Adrenal gland (tissue), 5 donors: ENCODE results near the gene CYBA.

Source experiments
- CTCF ChIP-seq, 6 experiments: fragments of 450-650 bp in 4 of 6; fragments of 200-600 bp in 2 of 6; sonication (generic) in 1 of 6; IDR thresholded peaks; 1 replicate in 5 of 6; 2 replicates in 1 of 6; pipeline versions ENCODE4 v1.5.1 to v1.8.0; 2016 to 2021; ENCODE audit warnings: antibody characterized with exemption in 6 of 6, mild to moderate bottlenecking in 2 of 6, moderate library complexity in 1 of 6
- POLR2A ChIP-seq, 2 donors: fragments of 450-650 bp; IDR thresholded peaks; one replicate each; pipeline ENCODE4 v1.6.1; 2017; ENCODE audit warnings: antibody characterized with exemption in 2 of 2, mild to moderate bottlenecking in 2 of 2, moderate library complexity in 1 of 2
- donor health status: DM: no; HTN: no; CAD: no.

GRCh38 chr16:88667461-88667860 lies 16.6 kb upstream of the CYBA start:
- no peak for TF ChIP-seq CTCF (IDR thresholded peaks at IDR 0.05)
- no peak for TF ChIP-seq POLR2A (IDR thresholded peaks at IDR 0.05)
